Nephron progenitor cell (in vitro differentiated cells): ENCODE data around the gene TIGD6.

Experiments used
- DNase-seq: peaks from one replicate; pipeline ENCODE4 v3.0.0; 2021
- H3K27ac Mint-ChIP-seq: 2 replicates; pipeline ENCODE4 v1.8.0; 2021; ENCODE audit warnings: mild to moderate bottlenecking, moderate library complexity, mixed read lengths
- H3K27me3 Mint-ChIP-seq: 2 replicates; pipeline ENCODE4 v1.8.0; 2021; ENCODE audit warnings: mild to moderate bottlenecking, low read depth, mixed read lengths; ENCODE audit not compliant: poor library complexity
- H3K36me3 Mint-ChIP-seq: 2 replicates; pipeline ENCODE4 v1.8.0; 2021; ENCODE audit warnings: low read depth, mixed read lengths
- H3K4me1 Mint-ChIP-seq: 2 replicates; pipeline ENCODE4 v1.8.0; 2021; ENCODE audit warnings: mixed read lengths
- H3K4me3 Mint-ChIP-seq: 2 replicates; pipeline ENCODE4 v1.8.0; 2021; ENCODE audit warnings: mild to moderate bottlenecking, moderate library complexity, mixed read lengths
- H3K9me3 Mint-ChIP-seq: 2 replicates; pipeline ENCODE4 v1.8.0; 2021; ENCODE audit warnings: mild to moderate bottlenecking, moderate library complexity, mixed read lengths
- TF ChIP-seq, protein P1 (sequence below): fragments of 200-600 bp; sonication (generic); IDR thresholded peaks from 2 replicates; pipeline ENCODE4 v1.5.0; 2021; ENCODE audit warnings: antibody characterized with exemption

TIGD6 gene

DNA sequence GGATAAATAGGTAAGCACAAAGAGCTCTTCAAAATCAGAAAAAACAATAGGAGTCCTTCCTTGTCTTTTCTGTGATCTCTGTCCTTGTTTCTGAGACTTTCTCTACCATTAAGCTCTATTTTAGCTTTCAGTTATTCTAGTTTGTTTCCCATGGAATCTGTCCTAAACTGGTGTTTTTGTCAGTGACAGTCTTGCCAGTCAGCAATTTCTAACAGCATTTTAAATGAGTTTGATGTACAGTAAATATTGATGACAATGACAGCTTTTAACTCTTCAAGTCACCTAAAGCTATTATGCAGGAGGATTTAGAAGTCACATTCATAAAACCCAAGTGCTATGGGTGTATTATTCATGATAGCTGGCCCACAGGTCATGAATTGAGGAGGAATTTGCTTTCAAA is 17.9 kb downstream of the TIGD6 start:
- H3K4me3 Mint-ChIP-seq, result no peak overlapping the region
- no peak overlapping the region for H3K27ac Mint-ChIP-seq
- no peak for DNase-seq

DNA sequence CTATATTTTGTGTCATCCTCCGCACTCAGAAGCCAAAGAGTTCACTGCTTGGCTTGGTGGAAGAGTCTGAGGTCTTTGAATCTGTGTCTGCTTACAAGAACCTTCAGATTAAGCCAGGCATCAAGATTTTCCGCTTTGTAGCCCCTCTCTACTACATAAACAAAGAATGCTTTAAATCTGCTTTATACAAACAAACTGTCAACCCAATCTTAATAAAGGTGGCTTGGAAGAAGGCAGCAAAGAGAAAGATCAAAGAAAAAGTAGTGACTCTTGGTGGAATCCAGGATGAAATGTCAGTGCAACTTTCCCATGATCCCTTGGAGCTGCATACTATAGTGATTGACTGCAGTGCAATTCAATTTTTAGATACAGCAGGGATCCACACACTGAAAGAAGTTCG is 19.2 kb downstream of the TIGD6 start:
- TF ChIP-seq, protein P1, sequence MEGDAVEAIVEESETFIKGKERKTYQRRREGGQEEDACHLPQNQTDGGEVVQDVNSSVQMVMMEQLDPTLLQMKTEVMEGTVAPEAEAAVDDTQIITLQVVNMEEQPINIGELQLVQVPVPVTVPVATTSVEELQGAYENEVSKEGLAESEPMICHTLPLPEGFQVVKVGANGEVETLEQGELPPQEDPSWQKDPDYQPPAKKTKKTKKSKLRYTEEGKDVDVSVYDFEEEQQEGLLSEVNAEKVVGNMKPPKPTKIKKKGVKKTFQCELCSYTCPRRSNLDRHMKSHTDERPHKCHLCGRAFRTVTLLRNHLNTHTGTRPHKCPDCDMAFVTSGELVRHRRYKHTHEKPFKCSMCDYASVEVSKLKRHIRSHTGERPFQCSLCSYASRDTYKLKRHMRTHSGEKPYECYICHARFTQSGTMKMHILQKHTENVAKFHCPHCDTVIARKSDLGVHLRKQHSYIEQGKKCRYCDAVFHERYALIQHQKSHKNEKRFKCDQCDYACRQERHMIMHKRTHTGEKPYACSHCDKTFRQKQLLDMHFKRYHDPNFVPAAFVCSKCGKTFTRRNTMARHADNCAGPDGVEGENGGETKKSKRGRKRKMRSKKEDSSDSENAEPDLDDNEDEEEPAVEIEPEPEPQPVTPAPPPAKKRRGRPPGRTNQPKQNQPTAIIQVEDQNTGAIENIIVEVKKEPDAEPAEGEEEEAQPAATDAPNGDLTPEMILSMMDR, result no peak
- H3K4me1 Mint-ChIP-seq, result peaks cover 19% of the 10 kb centered on the region
- no peak overlapping the region for H3K4me3 Mint-ChIP-seq
- no peaks in the 10 kb centered on the region for H3K9me3 Mint-ChIP-seq
- DNase-seq, result no peak
- H3K36me3 Mint-ChIP-seq, result peaks cover 28% of the 10 kb centered on the region
- no peaks in the 10 kb centered on the region for H3K27me3 Mint-ChIP-seq
- peak overlapping the region; percentile 65 for H3K27ac Mint-ChIP-seq

More for the DNA sequence above, 17.9 kb downstream of the TIGD6 start:
- Mint-ChIP-seq H3K9me3 (no peaks in the 10 kb centered on the region), H3K27me3 (no peaks in the 10 kb centered on the region), H3K36me3 (peaks cover 26% of the 10 kb centered on the region), H3K4me1 (peaks cover 10% of the 10 kb centered on the region)
- TF ChIP-seq, protein P1, result no peak

DNA sequence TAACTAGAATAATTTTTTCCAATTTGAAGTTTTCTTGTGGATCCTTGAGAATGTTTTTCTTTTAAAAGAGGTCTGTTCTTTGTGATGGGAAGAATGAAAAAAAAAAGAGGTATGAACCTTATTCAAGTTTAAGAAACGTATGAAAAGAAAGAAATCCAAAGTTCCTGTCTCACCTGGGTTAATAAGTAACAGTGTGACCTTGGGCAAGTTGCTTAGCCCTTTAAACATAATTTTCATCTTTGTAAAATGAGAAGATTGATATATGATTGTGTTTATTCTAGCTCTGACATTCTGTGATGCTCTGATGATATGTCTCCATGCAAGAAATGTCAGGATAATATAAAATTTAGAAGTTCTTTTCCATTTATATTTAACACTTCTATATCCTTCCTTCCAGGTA is 20.6 kb downstream of the TIGD6 start:
- Mint-ChIP-seq H3K4me3 (no peak overlapping the region), H3K27me3 (no peaks in the 10 kb centered on the region), H3K9me3 (no peaks in the 10 kb centered on the region), H3K4me1 (peaks cover 31% of the 10 kb centered on the region), H3K36me3 (peaks cover 33% of the 10 kb centered on the region), H3K27ac (no peak overlapping the region)
- no peak for DNase-seq
- TF ChIP-seq, protein P1, result no peak

DNA sequence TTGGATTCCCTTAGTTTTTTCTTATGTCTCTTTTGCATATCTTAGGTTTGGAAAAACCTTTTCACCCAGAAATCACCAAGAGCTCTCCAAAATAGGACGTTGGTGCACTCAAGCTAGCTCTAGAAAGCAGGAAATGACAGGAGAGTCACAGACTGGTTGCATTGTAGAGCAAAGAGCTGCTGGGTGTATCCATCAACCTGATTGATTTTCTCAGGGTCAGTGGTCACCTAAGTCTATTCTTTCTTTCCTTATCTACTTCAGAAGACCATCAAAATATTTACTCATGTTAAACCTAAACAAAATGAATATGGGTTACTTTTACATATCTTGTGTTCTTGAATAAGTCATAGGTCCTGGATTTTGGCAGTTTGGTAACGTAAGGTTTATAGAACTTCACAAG is 25.0 kb downstream of the TIGD6 start:
- peaks cover 3% of the 10 kb centered on the region for H3K27me3 Mint-ChIP-seq
- H3K27ac Mint-ChIP-seq, result no peak overlapping the region
- no peak overlapping the region for H3K4me3 Mint-ChIP-seq
- DNase-seq, result no peak
- TF ChIP-seq, protein P1, result no peak
- H3K4me1 Mint-ChIP-seq, result peaks cover 22% of the 10 kb centered on the region
- peaks cover 25% of the 10 kb centered on the region for H3K36me3 Mint-ChIP-seq
- H3K9me3 Mint-ChIP-seq, result no peaks in the 10 kb centered on the region

DNA sequence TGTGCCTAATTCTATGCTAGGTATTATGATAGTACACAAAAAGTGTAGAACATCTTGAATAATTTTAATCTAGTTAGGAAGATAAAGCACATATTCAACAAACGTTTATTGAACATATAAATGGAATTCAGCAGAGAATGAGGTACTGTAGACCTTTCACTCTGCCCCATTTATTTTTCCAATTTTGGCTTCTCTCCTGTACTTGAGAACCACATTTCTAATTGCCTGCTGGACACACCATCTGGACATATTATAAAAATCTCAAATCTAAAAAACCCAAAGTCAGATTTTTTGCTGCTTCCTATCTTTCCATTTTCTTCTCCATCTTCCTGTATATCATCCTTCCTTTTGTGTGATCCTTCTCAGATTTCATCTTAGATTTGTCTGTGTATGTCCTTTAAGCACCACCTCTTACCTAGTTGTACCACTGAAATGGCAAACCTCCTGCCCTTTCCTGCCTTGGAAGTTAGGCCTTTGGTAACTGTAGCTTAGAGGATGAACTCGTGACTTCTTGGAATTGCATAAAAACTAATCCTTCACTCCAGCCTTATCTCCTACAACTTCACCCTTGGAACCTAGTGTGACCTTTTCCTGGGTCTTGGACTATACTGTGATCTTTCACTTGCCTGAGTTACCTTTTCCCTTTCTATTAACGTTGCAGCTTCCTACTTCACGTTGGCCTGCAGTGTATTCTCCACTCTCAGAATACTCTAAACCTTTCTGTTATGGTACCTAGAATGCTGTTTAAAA is 31.1 kb downstream of the TIGD6 start:
- Mint-ChIP-seq H3K36me3 (no peaks in the 10 kb centered on the region), H3K4me3 (no peak overlapping the region), H3K27ac (no peak overlapping the region), H3K9me3 (no peaks in the 10 kb centered on the region), H3K4me1 (peaks cover 8% of the 10 kb centered on the region), H3K27me3 (peaks cover 7% of the 10 kb centered on the region)
- no peak for DNase-seq
- TF ChIP-seq, protein P1, result no peak

DNA sequence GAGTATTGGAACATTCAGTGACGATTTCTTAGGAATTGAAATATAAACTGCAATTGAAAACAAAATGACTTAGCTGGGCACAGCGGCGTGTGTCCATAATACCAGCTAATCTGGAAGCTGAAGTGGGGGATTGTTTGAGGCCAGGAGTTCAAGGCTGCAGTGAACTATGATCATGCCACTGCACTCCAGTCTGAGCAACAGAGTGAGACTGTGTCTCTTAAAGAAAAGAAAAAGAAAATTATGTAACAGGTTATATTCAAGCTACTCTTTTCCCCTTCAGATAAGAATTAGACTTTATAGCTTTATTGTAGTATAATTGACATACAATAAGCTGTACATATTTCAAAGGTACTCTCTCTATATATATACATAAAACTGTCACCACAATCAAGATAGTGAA is 33.5 kb downstream of the TIGD6 start:
- no peak overlapping the region for H3K27ac Mint-ChIP-seq
- H3K27me3 Mint-ChIP-seq, result peaks cover 4% of the 10 kb centered on the region
- no peaks in the 10 kb centered on the region for H3K9me3 Mint-ChIP-seq
- DNase-seq, result no peak
- H3K4me1 Mint-ChIP-seq, result peaks cover 17% of the 10 kb centered on the region
- H3K36me3 Mint-ChIP-seq, result peaks cover 5% of the 10 kb centered on the region
- no peak overlapping the region for H3K4me3 Mint-ChIP-seq
- TF ChIP-seq, protein P1, result no peak
